ENCODE data around the gene GFPT1.

The GFPT1 gene

GRCh38 chr2:69315160-69315761, 71.8 kb downstream of the GFPT1 start:
- DNase-seq, result no peak

GRCh38 chr2:69311024-69311416, 76.0 kb downstream of the GFPT1 start:
- DNase-seq, result no peak

GRCh38 chr2:69310111-69311023, 76.7 kb downstream of the GFPT1 start:
- DNase-seq, result no peak

GRCh38 chr2:69309351-69310110, 77.5 kb downstream of the GFPT1 start:
- DNase-seq, result no peak

GRCh38 chr2:69308338-69308737, 78.7 kb downstream of the GFPT1 start:
- no peak for DNase-seq

GRCh38 chr2:69307579-69308064, 79.4 kb downstream of the GFPT1 start:
- no peak for DNase-seq

- peak; percentile 50 for DNase-seq
These were observed 80.0 kb downstream of the GFPT1 start for GRCh38 chr2:69306822-69307578.

- DNase-seq, result no peak
These were observed 80.6 kb downstream of the GFPT1 start for GRCh38 chr2:69306393-69306821.

- no peak for DNase-seq
These were observed 81.2 kb downstream of the GFPT1 start for GRCh38 chr2:69305712-69306392.

GRCh38 chr2:69305166-69305565, 81.9 kb downstream of the GFPT1 start:
- DNase-seq, result no peak

GRCh38 chr2:69304656-69305055, 82.4 kb downstream of the GFPT1 start:
- no peak for DNase-seq

- no peak for DNase-seq
These were observed 86.4 kb downstream of the GFPT1 start for GRCh38 chr2:69300650-69301049.

GRCh38 chr2:69299772-69300516, 87.1 kb downstream of the GFPT1 start:
- DNase-seq, result no peak

GRCh38 chr2:69298862-69299261, 88.2 kb downstream of the GFPT1 start:
- no peak for DNase-seq

GRCh38 chr2:69298261-69298660, 88.8 kb downstream of the GFPT1 start:
- no peak for DNase-seq

- no peak for DNase-seq
These were observed 89.8 kb downstream of the GFPT1 start for GRCh38 chr2:69297216-69297615.

- DNase-seq, result no peak
These were observed 90.6 kb downstream of the GFPT1 start for GRCh38 chr2:69296421-69296820.

GRCh38 chr2:69292256-69292655, 94.8 kb downstream of the GFPT1 start:
- no peak for DNase-seq

- no peak for DNase-seq
These were observed 95.3 kb downstream of the GFPT1 start for GRCh38 chr2:69291721-69292120.

- DNase-seq, result no peak
These were observed 95.9 kb downstream of the GFPT1 start for GRCh38 chr2:69291004-69291650.

GRCh38 chr2:69288429-69288828, 98.6 kb downstream of the GFPT1 start:
- DNase-seq, result no peak
